Colon (tissue), 2 donors: ENCODE measurements around the gene ATF6.

ENCODE experiments used
- FAIRE-seq: peaks from 2 replicates; lab custom pipeline; 2012; peaks lifted over from hg19 to GRCh38; lab: Jason Lieb, UNC
- donor health status: control.
- donor health status: control.

Gene ATF6

GRCh38 chr1:161973924-161974845 is 208.1 kb downstream of the ATF6 start:
- no peak for FAIRE-seq

DNA sequence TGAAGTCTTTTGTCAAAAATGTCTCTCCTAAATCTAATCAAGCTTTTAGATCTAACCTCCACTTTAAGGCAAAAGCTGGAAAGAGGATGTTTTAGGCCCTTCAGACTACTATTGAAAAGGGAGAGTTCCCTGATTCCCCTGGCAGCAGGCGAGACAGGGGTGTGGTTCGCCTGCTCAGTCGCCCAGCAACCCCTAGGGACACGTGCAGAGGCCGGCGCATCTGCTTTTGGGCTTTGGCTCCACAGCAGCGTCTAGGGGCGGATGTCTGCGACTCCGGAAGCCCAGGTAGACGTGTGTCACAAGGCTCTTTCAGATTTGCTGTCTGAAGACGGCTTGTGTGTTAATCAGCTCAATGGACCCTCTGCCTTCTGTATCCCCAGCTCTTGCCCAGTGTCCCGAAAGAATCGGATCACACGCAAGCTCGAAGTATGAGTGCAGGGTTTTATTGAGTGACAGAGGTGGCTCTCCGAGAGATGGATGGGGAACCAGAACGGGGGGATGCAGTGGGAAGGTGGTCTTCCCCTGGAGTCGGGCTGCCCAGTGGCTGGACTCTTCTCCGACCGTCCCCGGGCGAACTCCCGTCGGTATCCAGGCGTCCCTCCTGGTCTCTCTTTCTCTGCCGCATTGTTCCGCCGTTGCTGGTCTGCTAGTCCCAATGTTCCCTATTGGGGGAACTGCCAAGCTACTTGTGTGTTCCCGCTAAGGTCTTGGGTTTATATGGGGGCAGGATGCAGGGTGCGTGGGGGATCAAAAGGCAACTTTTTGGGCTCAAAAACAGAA is 212.1 kb downstream of the ATF6 start:
- FAIRE-seq: no peak

DNA sequence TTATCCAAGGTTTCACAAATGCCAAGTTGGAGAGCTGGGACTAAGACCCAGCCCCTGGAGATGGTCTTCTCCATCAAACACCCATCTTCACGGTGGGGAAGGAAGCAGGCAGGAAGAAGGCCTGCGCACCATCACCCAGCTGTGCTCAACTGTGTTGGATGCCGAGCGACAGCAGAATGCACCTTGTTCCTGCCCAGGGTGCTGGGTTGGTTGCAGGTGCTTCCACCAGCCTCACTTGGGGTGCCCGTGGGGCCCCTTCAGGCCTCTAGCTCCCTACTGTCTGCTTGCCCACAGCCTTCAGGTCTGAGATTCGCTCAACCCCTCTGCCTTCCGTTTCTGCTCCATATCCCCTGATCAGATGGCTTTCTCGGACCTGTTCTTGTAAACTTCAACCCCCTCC is 215.0 kb downstream of the ATF6 start:
- no peak for FAIRE-seq

GRCh38 chr1:161981735-161982506 is 215.8 kb downstream of the ATF6 start:
- no peak for FAIRE-seq

GRCh38 chr1:161982507-161982895 is 216.4 kb downstream of the ATF6 start:
- no peak for FAIRE-seq

GRCh38 chr1:161982917-161983316 is 216.8 kb downstream of the ATF6 start:
- no peak for FAIRE-seq

- no peak for FAIRE-seq
Observed at GRCh38 chr1:161983725-161984124, 217.6 kb downstream of the ATF6 start.

- FAIRE-seq: no peak
Observed at GRCh38 chr1:161985301-161985822, 219.2 kb downstream of the ATF6 start.

DNA sequence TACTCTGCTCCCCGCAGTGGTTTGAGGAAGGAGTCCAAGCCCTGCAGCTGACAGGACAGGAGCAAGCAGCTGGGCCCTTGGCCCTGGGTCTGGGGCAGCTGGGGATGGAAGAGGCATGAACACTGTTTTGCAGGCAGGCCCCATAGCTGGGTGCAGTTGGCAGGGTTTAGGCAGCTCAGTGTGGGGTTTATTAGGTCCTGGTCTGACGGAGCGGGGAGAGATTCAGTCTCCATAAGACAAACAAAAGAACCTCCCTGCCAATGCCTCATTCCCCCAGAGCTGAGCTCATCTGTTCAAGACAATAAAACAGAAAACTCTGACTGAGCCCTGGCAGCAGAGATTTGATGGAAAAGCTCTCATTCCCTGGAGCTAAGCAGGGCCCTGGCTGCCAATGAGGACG is 220.2 kb downstream of the ATF6 start:
- FAIRE-seq: no peak

- FAIRE-seq: no peak
Observed at GRCh38 chr1:161987303-161987702, 221.2 kb downstream of the ATF6 start.

GRCh38 chr1:161987872-161988271 is 221.8 kb downstream of the ATF6 start:
- no peak for FAIRE-seq

DNA sequence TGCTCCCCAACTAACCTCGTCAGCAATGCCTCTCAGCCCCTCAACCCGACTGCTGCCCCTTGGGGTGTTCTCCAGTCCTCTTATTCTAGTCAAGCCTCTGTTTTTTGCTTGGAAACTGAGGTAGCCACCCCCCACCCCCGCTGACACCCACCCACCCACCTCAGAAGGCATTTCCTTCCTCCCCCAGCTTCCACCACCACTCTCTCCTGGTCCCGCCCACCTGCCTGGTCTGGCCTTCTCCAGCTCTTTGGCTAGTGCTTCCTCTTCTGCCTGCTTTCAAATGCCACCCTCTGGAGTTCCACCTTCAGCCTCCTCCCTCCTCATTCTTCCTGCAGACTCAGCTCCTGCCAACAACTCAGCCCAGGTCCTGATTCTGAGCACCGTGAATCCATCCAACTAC is 222.3 kb downstream of the ATF6 start:
- FAIRE-seq: no peak

- FAIRE-seq: no peak
Observed at GRCh38 chr1:161989108-161989507, 223.0 kb downstream of the ATF6 start.

GRCh38 chr1:161989786-161990185 is 223.7 kb downstream of the ATF6 start:
- FAIRE-seq: no peak

- FAIRE-seq: no peak
Observed at GRCh38 chr1:161993576-161993975, 227.5 kb downstream of the ATF6 start.

DNA sequence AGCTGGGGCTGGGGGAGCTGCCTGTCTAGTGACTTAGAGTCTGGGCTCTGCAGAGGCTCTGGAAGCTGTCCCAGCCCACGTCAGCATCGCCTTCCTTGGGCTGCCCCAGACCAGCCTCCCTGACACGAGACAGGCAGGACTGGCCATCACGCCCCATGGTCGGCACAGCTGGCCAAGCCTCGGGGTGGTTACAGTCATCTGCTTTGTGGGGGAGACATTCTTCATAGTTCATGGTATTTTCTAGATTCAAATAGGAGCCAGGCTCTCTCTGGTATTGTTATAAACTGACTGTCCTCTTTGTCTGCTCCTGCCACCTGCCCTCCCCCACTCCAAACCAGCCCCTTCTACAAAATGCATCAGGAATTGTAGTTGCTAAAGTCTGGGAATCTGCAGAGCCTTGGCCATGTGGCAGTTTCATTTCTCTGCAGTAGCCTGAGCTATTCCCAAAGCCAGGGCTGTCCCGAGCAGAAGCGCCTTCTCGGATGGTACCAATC is 228.1 kb downstream of the ATF6 start:
- no peak for FAIRE-seq

- no peak for FAIRE-seq
Observed at GRCh38 chr1:161997152-161997551, 231.0 kb downstream of the ATF6 start.

DNA sequence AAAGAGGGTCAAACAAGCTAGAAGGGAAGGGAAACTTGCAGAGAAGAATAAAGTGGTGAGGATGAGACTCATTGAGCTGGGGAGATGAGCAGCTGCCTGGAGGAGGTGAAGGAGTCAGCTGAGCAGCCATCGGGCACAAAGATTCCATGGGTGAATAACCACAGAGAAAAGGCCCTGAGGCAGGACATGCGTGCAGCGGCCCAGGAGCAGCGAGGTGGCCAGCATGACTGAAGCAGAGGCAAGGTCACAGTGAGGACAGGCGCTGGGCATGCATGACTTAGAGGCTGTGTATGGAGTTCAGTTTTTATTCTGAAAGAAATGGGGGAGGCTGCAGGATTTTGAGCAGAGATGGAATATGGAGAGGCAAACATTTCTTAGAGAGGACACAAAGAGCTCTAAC is 232.7 kb downstream of the ATF6 start:
- no peak for FAIRE-seq

GRCh38 chr1:161999301-162000052 is 233.4 kb downstream of the ATF6 start:
- FAIRE-seq: no peak

DNA sequence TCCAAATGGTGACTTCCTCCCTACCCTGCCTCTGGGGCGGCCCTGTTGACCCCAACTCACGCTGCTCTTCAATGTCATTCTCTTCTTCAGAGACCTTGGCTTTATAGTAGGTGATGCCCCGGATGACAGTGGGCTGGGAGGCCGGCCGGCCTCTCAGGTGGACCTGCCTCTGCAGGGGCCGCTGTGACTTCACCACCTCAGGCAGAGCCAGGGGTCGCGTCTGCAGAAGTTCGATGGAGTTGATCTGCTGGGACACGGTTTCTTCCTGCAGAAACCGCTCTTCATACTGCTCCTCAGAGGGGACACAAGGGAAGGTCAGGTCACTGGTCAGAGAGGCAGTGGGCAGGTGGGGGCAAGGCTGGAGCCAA is 233.9 kb downstream of the ATF6 start:
- FAIRE-seq: no peak

- FAIRE-seq: no peak
Observed at GRCh38 chr1:162003061-162003829, 237.1 kb downstream of the ATF6 start.
